Measurements from ENCODE around the gene TAAR1. TPM values are rescaled to one million over a fixed set of nuclear protein-coding genes. Genes with fewer than 3 reads are reported as not detected.
"Not testable (repeated sequence)": the region's sequence is repeated elsewhere in the genome, so short reads cannot be mapped to it uniquely, and the experiment has no call there.

The TAAR1 gene
- total RNA-seq, 1 donor from 2014 or later: not detected

DNA sequence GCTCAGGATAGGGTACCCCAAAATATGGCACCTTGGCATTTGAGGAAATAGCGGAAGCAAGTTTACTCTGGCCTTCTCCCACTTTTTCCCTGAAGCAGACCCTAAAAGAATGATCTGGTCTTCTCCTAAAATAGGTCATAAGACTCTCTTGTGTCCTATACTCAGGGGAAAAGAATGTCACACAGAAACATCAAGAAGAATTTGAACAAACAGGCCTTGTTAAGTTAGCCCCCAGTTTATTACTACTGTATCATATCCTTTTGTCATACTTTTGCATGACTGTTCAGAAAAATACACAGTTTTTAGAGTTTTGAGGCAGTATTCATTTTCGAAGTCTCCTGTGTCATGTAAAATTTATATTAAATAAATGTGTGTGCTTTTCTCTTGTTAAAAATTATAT lies 47.4 kb downstream of the TAAR1 start:
- no peak overlapping the region for H3K4me3 Mint-ChIP-seq (ENCODE audit: unreplicated experiment)
- H3K27ac Mint-ChIP-seq (ENCODE audit: unreplicated experiment): no peak overlapping the region
- H3K9me3 Mint-ChIP-seq (ENCODE audit: low read depth): no peaks in the 10 kb centered on the region
- no peaks in the 10 kb centered on the region for H3K36me3 Mint-ChIP-seq (ENCODE audit: low read depth)
- H3K4me1 Mint-ChIP-seq (ENCODE audit: low read depth): no peaks in the 10 kb centered on the region
- no peaks in the 10 kb centered on the region for H3K27me3 Mint-ChIP-seq (ENCODE audit: low read depth)
- no peak for DNase-seq (ENCODE audit: low spot score)
- TF ChIP-seq, protein P1, sequence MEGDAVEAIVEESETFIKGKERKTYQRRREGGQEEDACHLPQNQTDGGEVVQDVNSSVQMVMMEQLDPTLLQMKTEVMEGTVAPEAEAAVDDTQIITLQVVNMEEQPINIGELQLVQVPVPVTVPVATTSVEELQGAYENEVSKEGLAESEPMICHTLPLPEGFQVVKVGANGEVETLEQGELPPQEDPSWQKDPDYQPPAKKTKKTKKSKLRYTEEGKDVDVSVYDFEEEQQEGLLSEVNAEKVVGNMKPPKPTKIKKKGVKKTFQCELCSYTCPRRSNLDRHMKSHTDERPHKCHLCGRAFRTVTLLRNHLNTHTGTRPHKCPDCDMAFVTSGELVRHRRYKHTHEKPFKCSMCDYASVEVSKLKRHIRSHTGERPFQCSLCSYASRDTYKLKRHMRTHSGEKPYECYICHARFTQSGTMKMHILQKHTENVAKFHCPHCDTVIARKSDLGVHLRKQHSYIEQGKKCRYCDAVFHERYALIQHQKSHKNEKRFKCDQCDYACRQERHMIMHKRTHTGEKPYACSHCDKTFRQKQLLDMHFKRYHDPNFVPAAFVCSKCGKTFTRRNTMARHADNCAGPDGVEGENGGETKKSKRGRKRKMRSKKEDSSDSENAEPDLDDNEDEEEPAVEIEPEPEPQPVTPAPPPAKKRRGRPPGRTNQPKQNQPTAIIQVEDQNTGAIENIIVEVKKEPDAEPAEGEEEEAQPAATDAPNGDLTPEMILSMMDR (IDR thresholded peaks at IDR 0.05): no peak

DNA sequence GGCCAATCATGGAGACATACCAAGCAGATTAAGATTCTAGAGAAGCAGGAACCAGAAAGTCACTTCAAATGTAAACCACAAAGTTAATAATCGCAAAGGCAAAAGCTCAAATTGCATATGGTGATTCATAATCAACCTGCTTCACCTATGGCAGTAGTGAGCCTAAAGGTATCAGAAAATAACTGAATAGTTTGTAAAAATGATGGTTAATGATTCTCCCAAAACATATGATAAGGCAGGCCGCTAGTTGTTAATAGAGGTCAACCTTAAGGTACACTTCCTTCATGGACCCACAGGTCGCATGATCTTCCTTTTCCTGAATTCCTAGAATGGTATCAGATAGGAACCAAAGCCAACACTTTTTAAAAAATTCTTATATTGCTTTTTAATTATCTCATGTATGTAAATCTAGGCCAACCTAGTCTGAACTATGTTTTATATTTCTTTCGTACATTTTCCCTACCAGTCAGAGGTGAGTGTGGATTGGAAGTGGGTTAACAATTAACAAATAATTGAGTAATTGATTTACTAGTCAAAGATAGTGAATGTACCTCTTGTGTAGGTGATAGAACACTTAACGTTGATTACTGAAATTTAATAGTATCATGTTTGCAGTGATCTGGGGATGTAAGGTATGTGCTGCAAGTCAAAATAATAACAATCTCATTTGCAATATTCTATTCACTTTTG lies 51.3 kb downstream of the TAAR1 start:
- H3K27ac Mint-ChIP-seq (ENCODE audit: unreplicated experiment): no peak overlapping the region
- H3K4me3 Mint-ChIP-seq (ENCODE audit: unreplicated experiment): no peak overlapping the region
- DNase-seq (ENCODE audit: low spot score): no peak
- no peaks in the 10 kb centered on the region for H3K4me1 Mint-ChIP-seq (ENCODE audit: low read depth)
- H3K9me3 Mint-ChIP-seq (ENCODE audit: low read depth): no peaks in the 10 kb centered on the region
- peaks cover 4% of the 10 kb centered on the region for H3K27me3 Mint-ChIP-seq (ENCODE audit: low read depth)
- no peaks in the 10 kb centered on the region for H3K36me3 Mint-ChIP-seq (ENCODE audit: low read depth)
- TF ChIP-seq, protein P1 (IDR thresholded peaks at IDR 0.05): no peak

DNA sequence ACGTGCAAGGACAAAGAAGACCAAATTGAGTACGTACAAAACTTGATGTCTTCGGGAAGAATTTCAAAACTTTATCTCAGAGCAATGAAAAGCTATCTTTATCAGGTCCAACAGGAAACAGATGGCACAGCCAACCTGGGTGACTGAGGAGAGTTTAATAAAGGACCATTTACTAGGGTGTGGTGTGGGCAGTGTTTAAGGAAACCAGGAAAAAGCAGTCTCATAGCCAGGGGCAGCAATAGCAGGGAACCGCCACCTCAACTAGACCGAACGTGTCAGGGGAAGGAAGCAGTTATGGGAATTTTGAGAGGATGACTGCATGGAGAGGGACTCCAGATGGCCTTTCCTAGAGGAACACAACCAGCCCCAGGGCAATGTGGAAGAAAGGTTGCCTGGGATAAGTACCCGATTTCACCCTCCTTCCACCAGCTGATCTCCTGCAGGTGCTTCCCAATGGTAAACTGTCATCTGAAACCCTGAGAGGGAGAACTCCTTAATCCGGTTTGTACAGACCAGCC lies 54.3 kb downstream of the TAAR1 start:
- H3K36me3 Mint-ChIP-seq (ENCODE audit: low read depth): no peaks in the 10 kb centered on the region
- H3K27ac Mint-ChIP-seq (ENCODE audit: unreplicated experiment): no peak overlapping the region
- TF ChIP-seq, protein P1 (IDR thresholded peaks at IDR 0.05): no peak
- H3K4me1 Mint-ChIP-seq (ENCODE audit: low read depth): no peaks in the 10 kb centered on the region
- peaks cover 10% of the 10 kb centered on the region for H3K27me3 Mint-ChIP-seq (ENCODE audit: low read depth)
- H3K9me3 Mint-ChIP-seq (ENCODE audit: low read depth): no peaks in the 10 kb centered on the region
- no peak overlapping the region for H3K4me3 Mint-ChIP-seq (ENCODE audit: unreplicated experiment)
- no peak for DNase-seq (ENCODE audit: low spot score)

DNA sequence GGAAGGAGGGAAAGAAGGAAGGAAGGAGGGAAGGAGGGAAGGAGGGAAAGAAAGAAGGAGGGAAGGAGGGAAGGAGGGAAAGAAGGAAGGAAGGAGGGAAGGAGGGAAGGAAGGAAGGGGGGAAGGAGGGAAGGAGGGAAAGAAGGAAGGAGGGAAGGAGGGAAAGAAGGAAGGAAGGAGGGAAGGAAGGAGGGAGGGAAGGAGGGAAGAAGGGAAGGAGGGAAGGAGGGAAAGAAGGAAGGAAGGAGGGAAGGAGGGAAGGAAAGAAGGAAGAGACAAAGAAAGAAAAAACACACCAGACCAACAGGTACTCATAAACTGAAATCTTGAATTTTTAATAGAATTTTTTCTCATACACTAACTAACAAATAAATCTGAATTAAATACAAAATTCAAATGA lies 58.1 kb downstream of the TAAR1 start:
- DNase-seq (ENCODE audit: low spot score); H3K4me3 Mint-ChIP-seq (ENCODE audit: unreplicated experiment); H3K36me3 Mint-ChIP-seq (ENCODE audit: low read depth); H3K4me1 Mint-ChIP-seq (ENCODE audit: low read depth); H3K27ac Mint-ChIP-seq (ENCODE audit: unreplicated experiment); H3K9me3 Mint-ChIP-seq (ENCODE audit: low read depth): not testable (repeated sequence)
- peaks cover 20% of the 10 kb centered on the region for H3K27me3 Mint-ChIP-seq (ENCODE audit: low read depth)

DNA sequence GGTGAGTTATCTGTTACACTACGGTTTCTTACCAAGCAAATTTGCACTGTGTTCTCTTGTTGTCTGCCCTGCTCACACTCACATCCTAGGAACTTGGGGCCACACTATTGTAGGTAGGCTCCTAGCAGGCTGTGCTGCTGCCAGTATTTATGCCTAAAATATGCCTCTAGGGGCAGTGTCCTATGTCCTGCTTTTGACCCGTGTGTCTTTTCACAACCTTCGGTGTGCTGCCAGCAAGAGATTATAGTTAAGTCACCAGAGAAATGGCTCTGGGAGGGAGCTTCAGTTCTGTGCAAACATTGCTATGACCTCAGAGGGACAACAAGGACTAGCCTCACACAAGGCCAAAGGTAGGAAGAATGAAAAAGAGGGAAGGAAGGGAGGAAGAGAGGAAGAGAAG lies 60.5 kb downstream of the TAAR1 start:
- Mint-ChIP-seq H3K4me1 (ENCODE audit: low read depth) (no peaks in the 10 kb centered on the region), H3K36me3 (ENCODE audit: low read depth) (peaks cover 2% of the 10 kb centered on the region), H3K9me3 (ENCODE audit: low read depth) (no peaks in the 10 kb centered on the region), H3K4me3 (ENCODE audit: unreplicated experiment) (no peak overlapping the region), H3K27ac (ENCODE audit: unreplicated experiment) (no peak overlapping the region), H3K27me3 (ENCODE audit: low read depth) (peaks cover 17% of the 10 kb centered on the region)
- DNase-seq (ENCODE audit: low spot score): no peak
- TF ChIP-seq, protein P1 (IDR thresholded peaks at IDR 0.05): peak; percentile 42

DNA sequence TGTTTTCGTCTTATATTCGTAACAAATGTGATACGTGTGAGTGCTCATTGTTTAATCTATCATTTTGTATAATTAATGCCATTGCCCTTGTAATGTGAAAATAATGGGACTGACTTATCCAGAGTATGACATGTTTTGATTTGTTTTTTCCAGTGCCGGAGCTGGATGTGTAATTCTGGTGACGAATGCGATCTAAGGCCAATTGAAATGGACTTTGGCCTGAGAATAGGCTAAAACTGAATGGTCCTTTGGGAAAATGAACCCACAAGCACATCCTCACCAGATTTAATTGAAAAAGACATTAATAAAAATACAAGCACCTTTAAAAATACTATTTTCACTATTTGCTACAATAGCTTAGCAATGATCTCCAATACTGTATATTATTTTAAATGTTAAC lies 62.8 kb downstream of the TAAR1 start:
- TF ChIP-seq, protein P1 (IDR thresholded peaks at IDR 0.05): no peak
- H3K9me3 Mint-ChIP-seq (ENCODE audit: low read depth): no peaks in the 10 kb centered on the region
- H3K27ac Mint-ChIP-seq (ENCODE audit: unreplicated experiment): no peak overlapping the region
- H3K27me3 Mint-ChIP-seq (ENCODE audit: low read depth): peaks cover 17% of the 10 kb centered on the region
- H3K36me3 Mint-ChIP-seq (ENCODE audit: low read depth): peaks cover 2% of the 10 kb centered on the region
- DNase-seq (ENCODE audit: low spot score): no peak
- no peak overlapping the region for H3K4me3 Mint-ChIP-seq (ENCODE audit: unreplicated experiment)
- H3K4me1 Mint-ChIP-seq (ENCODE audit: low read depth): no peaks in the 10 kb centered on the region
